Mucosa of stomach (tissue), 1 donor: Measurements from ENCODE around the gene NOLC1.
A peak's percentile ranks its signal among the peaks of the same experiment; 100 is the strongest.

ENCODE experiments used
- H3K27me3 ChIP-seq: one replicate; pipeline ENCODE4 v1.7.0; 2013; ENCODE audit warnings: mild to moderate bottlenecking, low read length; ENCODE audit not compliant: control insufficient read depth, insufficient read depth
- H3K36me3 ChIP-seq: one replicate; pipeline ENCODE4 v1.7.0; 2013; ENCODE audit warnings: low read length; ENCODE audit not compliant: control insufficient read depth, insufficient read depth
- H3K4me1 ChIP-seq: one replicate; pipeline ENCODE4 v1.7.0; 2013; ENCODE audit warnings: mild to moderate bottlenecking, low read length; ENCODE audit not compliant: control insufficient read depth, insufficient read depth
- H3K4me3 ChIP-seq: one replicate; pipeline ENCODE4 v1.7.0; 2013; ENCODE audit warnings: low read length
- H3K9ac ChIP-seq: one replicate; pipeline ENCODE4 v1.7.0; 2013; ENCODE audit warnings: mild to moderate bottlenecking, low read length, moderate library complexity
- H3K9me3 ChIP-seq: one replicate; pipeline ENCODE4 v1.7.0; 2013; ENCODE audit warnings: mild to moderate bottlenecking, low read length, moderate library complexity; ENCODE audit not compliant: control insufficient read depth
- donor health status: Pancreatic carcinoma.

The NOLC1 gene

DNA sequence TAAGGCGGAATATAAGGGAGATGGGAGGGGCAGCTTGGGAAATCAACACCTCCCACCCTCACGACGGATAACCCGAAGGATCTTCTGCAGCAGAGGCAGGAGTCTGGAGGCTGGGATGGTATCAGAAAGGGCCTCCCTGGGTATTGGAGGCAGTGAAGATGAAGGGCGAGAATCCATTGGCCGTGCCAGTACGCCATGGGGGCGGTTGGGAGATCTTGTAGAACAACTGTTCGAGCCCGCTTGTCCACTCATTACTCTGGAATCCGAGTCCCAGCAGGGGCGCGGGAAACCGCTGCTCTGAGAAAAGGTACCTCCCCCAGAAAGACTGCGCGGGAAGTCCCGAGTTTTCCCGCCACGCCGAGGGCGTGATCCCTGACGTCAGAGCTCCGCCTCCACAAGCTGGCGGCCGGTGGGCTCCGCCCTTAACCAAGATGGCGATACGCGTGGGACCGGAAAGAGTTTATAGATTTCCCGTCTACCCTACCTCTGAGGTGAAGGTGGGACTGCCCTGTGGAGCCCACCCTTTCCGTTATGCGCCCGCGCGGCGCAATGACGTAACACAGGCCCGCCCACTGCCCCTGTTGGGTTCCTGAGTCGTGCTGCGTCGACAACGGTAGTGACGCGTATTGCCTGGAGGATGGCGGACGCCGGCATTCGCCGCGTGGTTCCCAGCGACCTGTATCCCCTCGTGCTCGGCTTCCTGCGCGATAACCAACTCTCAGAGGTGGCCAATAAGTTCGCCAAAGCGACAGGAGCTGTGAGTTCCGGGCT, at the start of gene NOLC1:
NOLC1 (plus strand) TSS at position 616 of the 771 bp plus-strand sequence; CDS start at position 638, 22 bp downstream.
- peaks cover 11% of the 10 kb centered on the region for H3K36me3 ChIP-seq
- H3K9ac ChIP-seq, result peak within 1 kb of the TSS; percentile 78
- peaks cover 9% of the 10 kb centered on the region for H3K4me1 ChIP-seq

GRCh38 chr10:102102421-102102820, 49.8 kb upstream of the NOLC1 start:
- no peaks in the 10 kb centered on the region for H3K9me3 ChIP-seq
- H3K9ac ChIP-seq, result no peak overlapping the region
- no peaks in the 10 kb centered on the region for H3K27me3 ChIP-seq
- no peaks in the 10 kb centered on the region for H3K4me1 ChIP-seq
- H3K4me3 ChIP-seq, result no peak overlapping the region
- no peaks in the 10 kb centered on the region for H3K36me3 ChIP-seq

More for the DNA sequence above, at the start of gene NOLC1:
- Histone ChIP-seq H3K9me3 (no peaks in the 10 kb centered on the region), H3K27me3 (no peaks in the 10 kb centered on the region), H3K4me3 (peak within 1 kb of the TSS; percentile 94)

GRCh38 chr10:102106998-102107397, 45.2 kb upstream of the NOLC1 start:
- Histone ChIP-seq H3K36me3 (peaks cover 19% of the 10 kb centered on the region), H3K27me3 (no peaks in the 10 kb centered on the region), H3K4me1 (no peaks in the 10 kb centered on the region), H3K9ac (no peak overlapping the region), H3K9me3 (no peaks in the 10 kb centered on the region), H3K4me3 (no peak overlapping the region)

GRCh38 chr10:102109166-102110116, 42.7 kb upstream of the NOLC1 start:
- Histone ChIP-seq H3K27me3 (no peaks in the 10 kb centered on the region), H3K4me3 (no peak overlapping the region), H3K36me3 (peaks cover 19% of the 10 kb centered on the region), H3K4me1 (peaks cover 14% of the 10 kb centered on the region), H3K9me3 (no peaks in the 10 kb centered on the region), H3K9ac (no peak overlapping the region)

- H3K9ac ChIP-seq, result no peak overlapping the region
- H3K4me3 ChIP-seq, result no peak overlapping the region
- H3K4me1 ChIP-seq, result peaks cover 25% of the 10 kb centered on the region
- no peaks in the 10 kb centered on the region for H3K27me3 ChIP-seq
- no peaks in the 10 kb centered on the region for H3K9me3 ChIP-seq
- peaks cover 19% of the 10 kb centered on the region for H3K36me3 ChIP-seq
Observed at GRCh38 chr10:102111276-102111675, 40.9 kb upstream of the NOLC1 start.

GRCh38 chr10:102112210-102112817, 39.9 kb upstream of the NOLC1 start:
- Histone ChIP-seq H3K27me3 (no peaks in the 10 kb centered on the region), H3K4me1 (peaks cover 35% of the 10 kb centered on the region), H3K9ac (no peak overlapping the region), H3K4me3 (no peak overlapping the region), H3K36me3 (peaks cover 19% of the 10 kb centered on the region), H3K9me3 (no peaks in the 10 kb centered on the region)

GRCh38 chr10:102113261-102113955, 38.8 kb upstream of the NOLC1 start:
- peak overlapping the region; percentile 79 for H3K9ac ChIP-seq
- H3K4me1 ChIP-seq, result peaks cover 46% of the 10 kb centered on the region
- peak overlapping the region; percentile 50 for H3K4me3 ChIP-seq
- no peaks in the 10 kb centered on the region for H3K9me3 ChIP-seq
- H3K36me3 ChIP-seq, result peaks cover 19% of the 10 kb centered on the region
- no peaks in the 10 kb centered on the region for H3K27me3 ChIP-seq

DNA sequence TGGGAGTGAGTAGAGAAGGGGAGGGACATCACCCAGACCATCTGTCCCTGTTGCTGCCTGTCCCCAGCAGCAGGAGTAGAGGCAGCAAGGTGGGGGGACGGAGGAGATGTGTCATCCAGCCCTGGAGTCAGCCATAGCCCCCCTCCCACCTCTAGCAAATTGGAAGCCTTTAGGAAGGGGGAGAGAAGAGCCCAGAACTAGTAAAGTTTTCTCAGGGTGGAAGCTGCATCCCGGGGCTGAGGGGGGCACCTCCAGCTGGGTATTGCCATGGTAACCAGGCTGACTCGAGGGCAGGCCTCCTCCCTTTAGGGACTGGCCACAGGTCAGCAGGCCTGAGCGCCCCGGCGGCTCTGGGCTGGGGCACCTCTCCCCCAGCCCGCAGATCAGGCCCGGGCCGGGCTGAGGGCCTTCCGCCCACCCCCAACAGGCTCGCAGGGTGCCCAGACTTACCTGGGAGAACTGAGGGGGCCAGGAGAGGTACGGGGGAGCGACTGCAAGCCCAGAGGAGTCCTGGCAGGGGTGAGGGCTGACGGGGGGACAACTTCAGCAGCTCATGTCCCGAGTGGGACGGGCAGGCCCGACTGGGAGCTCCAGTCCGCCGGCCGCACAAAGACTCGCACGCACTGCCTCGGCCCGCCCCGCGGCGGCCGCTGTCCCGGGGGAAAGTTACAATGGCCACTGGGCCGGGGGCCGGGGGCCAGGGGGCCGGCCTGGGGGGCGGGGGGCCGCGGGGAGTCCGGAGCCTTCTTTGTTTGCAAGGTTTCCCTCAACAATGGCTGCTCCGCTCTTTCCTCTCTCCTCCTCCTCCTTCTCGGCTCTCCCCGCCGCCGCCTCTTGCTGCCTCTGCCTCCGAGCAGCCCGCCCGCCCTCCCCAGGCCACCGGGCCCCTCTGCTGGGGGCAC, 38.0 kb upstream of the NOLC1 start:
- Histone ChIP-seq H3K9ac (peak overlapping the region; percentile 79), H3K27me3 (no peaks in the 10 kb centered on the region), H3K9me3 (no peaks in the 10 kb centered on the region), H3K4me1 (peaks cover 54% of the 10 kb centered on the region), H3K36me3 (peaks cover 12% of the 10 kb centered on the region), H3K4me3 (peak overlapping the region; percentile 50)

DNA sequence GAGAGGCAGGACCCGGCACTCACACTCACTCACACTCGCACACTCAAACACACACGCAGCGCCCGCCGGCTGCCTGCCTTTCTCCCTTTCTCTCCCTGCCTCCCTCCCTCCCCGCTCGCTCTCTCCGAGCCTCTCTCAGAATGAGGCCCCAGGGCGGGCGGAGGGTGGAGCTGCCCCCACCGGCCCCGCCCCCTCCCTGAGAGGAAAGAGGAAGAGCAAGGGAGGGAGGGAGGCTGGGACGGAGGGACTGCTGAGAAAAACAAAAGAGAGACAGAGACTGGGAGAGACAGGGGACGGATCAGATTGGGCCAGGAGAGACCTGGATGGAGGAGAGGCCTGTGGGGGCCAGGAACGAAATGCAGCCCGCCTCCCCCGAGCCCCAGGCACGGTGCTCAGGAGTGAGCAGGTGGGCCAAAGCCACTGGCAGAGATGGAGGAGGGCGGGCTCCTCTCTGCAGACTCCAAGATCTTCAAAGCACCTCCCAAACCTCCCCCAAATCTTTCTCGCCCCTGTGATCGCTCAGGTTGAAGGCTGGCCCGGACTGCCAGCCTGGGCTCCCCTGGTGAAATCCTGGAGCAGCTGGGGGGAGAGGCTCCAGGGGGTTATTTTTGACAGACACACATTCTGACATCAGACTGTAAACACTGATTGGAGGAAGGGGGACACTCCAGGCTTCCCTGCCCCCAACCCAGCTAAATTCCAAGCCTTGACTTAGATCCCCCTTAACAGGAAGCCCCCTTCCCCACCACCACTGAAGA, 37.1 kb upstream of the NOLC1 start:
- Histone ChIP-seq H3K9me3 (no peaks in the 10 kb centered on the region), H3K4me1 (peaks cover 58% of the 10 kb centered on the region), H3K27me3 (no peaks in the 10 kb centered on the region), H3K4me3 (no peak overlapping the region), H3K36me3 (peaks cover 10% of the 10 kb centered on the region), H3K9ac (peak overlapping the region; percentile 75)

DNA sequence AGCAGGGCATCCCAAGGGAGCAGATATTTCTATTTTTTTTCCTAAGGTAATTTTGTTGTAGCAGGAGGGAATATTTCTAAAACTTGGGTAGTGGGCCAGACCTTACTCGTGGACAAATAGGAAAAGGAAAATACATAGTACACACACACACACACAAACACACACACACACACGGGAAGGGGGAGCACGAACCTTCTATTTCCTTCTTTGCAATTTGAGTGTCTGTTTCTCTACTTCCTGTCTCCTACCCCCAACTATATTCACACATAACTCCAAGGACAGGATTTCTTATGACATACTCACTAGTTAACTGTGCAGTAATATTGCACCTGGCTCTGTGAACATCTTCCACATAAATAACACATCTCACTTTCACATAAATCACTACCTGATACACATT, 36.4 kb upstream of the NOLC1 start:
- Histone ChIP-seq H3K4me3 (no peak overlapping the region), H3K27me3 (no peaks in the 10 kb centered on the region), H3K9ac (peak overlapping the region; percentile 75), H3K4me1 (peaks cover 58% of the 10 kb centered on the region), H3K36me3 (peaks cover 3% of the 10 kb centered on the region), H3K9me3 (no peaks in the 10 kb centered on the region)
